GM12878 (cell line): ENCODE results near the gene GCNT4. TPM values are rescaled to one million over a fixed set of nuclear protein-coding genes. Genes with fewer than 3 reads are reported as not detected.

Experiments
- ATAC-seq: fragments of 200-7000 bp; cut with Tn5 transposase; 3 replicates; pipeline ENCODE4 v1.9.1; 2020; ENCODE audit warnings: mild to moderate bottlenecking, moderate library complexity
- BruUV-seq: library from RNA; stranded (reverse); fragments of 400-500 nt; replicated peaks from 2 replicates; lab custom pipeline; 2021; lab: Mats Ljungman, UMichigan
- CTCF ChIA-PET: fragments of 300-600 bp; sonication (Branson Sonifier 250); formaldehyde crosslinking; extraction: SDS; loops from one replicate; lab custom pipeline; 2021; ENCODE audit warnings: inconsistent platforms; lab: Yijun Ruan, JAX
- POLR2A ChIA-PET: fragments of 350-600 bp; formaldehyde crosslinking; extraction: SDS; loops from one replicate; lab custom pipeline; 2021; ENCODE audit warnings: inconsistent platforms; lab: Charles Lee
- RAD21 ChIA-PET: fragments of 300-600 bp; sonication (Branson Sonifier 250); formaldehyde crosslinking; loops from one replicate; lab custom pipeline; 2023; ENCODE audit warnings: antibody characterized with exemption; ENCODE audit not compliant: unreplicated experiment; lab: Charles Lee
- SMC1A ChIA-PET: fragments of 300-600 bp; sonication (Branson Sonifier 250); formaldehyde crosslinking; loops from one replicate; lab custom pipeline; 2023; ENCODE audit not compliant: unreplicated experiment, uncharacterized antibody; lab: Charles Lee
- DNase-seq: peaks from one replicate; pipeline ENCODE4 v3.0.0-alpha.2; 2011; ENCODE audit warnings: low read depth, low spot score
- FAIRE-seq: peaks from 3 replicates; lab custom pipeline; 2011; peaks lifted over from hg19 to GRCh38; lab: Jason Lieb, UNC
- H2AFZ ChIP-seq: 2 replicates; pipeline ENCODE4 v1.6.0; 2011; ENCODE audit warnings: low read depth, low read length, control low read depth; ENCODE audit not compliant: control insufficient read depth
- H3K27ac ChIP-seq: 2 replicates; pipeline ENCODE4 v1.5.1; 2011; ENCODE audit warnings: control low read depth; ENCODE audit not compliant: control insufficient read depth, insufficient read depth
- H3K27me3 ChIP-seq, 2 experiments: replicated peaks in 1 of 2; 2 replicates each; pipeline versions ENCODE4 v1.6.0 to v1.6.1; 2011; ENCODE audit warnings: low read length in 1 of 2; ENCODE audit not compliant: control insufficient read depth in 2 of 2, insufficient read depth in 2 of 2
- H3K36me3 ChIP-seq, 2 experiments: 2 replicates each; pipeline ENCODE4 v1.5.1; 2011; ENCODE audit warnings: low read length in 1 of 2; ENCODE audit not compliant: control insufficient read depth in 2 of 2, insufficient read depth in 2 of 2
- H3K4me1 ChIP-seq: 2 replicates; pipeline ENCODE4 v1.6.1; 2011; ENCODE audit warnings: mild to moderate bottlenecking, low read length, moderate library complexity, mixed read lengths; ENCODE audit not compliant: control insufficient read depth, insufficient read depth
- H3K4me2 ChIP-seq: 2 replicates; pipeline ENCODE4 v1.6.0; 2011; ENCODE audit warnings: control low read depth; ENCODE audit not compliant: control insufficient read depth, insufficient read depth
- H3K4me3 ChIP-seq: fragments of 200-600 bp; sonication (generic); 2 replicates; pipeline ENCODE4 v1.5.1; 2016
- H3K79me2 ChIP-seq: 2 replicates; pipeline ENCODE4 v1.6.0; 2011; ENCODE audit warnings: low read length; ENCODE audit not compliant: control insufficient read depth, insufficient read depth
- H3K9ac ChIP-seq: 2 replicates; pipeline ENCODE4 v1.8.0; 2011; ENCODE audit warnings: low read length, control low read depth, mixed read lengths; ENCODE audit not compliant: control insufficient read depth, insufficient read depth
- H3K9me3 ChIP-seq: replicated peaks from 3 replicates; pipeline ENCODE4 v1.5.1; 2011; ENCODE audit warnings: mild to moderate bottlenecking, low read length; ENCODE audit not compliant: control insufficient read depth, insufficient read depth
- H4K20me1 ChIP-seq: 2 replicates; pipeline ENCODE4 v1.6.0; 2011; ENCODE audit not compliant: control insufficient read depth, insufficient read depth
- BRCA1 ChIP-seq: IDR thresholded peaks from 2 replicates; pipeline ENCODE4 v1.6.1; 2011; ENCODE audit warnings: low read depth, low read length, improper control_type of control experiment
- MTA3 ChIP-seq: IDR thresholded peaks from 2 replicates; pipeline ENCODE4 v1.6.1; 2012; ENCODE audit warnings: low read length, inconsistent platforms, borderline replicate concordance
- MXI1 ChIP-seq: fragments of 150-350 bp; IDR thresholded peaks from 2 replicates; pipeline ENCODE4 v1.6.1; 2011; ENCODE audit warnings: low read depth, mild to moderate bottlenecking, inconsistent platforms, low read length, improper control_type of control experiment
- MYC ChIP-seq: IDR thresholded peaks from 2 replicates; pipeline ENCODE4 v1.6.1; 2011; ENCODE audit warnings: mild to moderate bottlenecking, low read length, moderate library complexity, inconsistent platforms; ENCODE audit not compliant: insufficient read depth, insufficient replicate concordance, insufficient read length, severe bottlenecking
- NFXL1 ChIP-seq: fragments of 450-650 bp; IDR thresholded peaks from 2 replicates; pipeline ENCODE4 v1.6.1; 2017; ENCODE audit warnings: antibody characterized with exemption, mild to moderate bottlenecking, borderline replicate concordance
- NFYA ChIP-seq: IDR thresholded peaks from 2 replicates; pipeline ENCODE4 v1.6.1; 2011; ENCODE audit warnings: low read depth, mild to moderate bottlenecking, low read length, improper control_type of control experiment, borderline replicate concordance
- POLR2A ChIP-seq: IDR thresholded peaks from 2 replicates; pipeline ENCODE4 v1.6.1; 2011; ENCODE audit warnings: low read depth, mild to moderate bottlenecking, low read length
- POLR2AphosphoS5 ChIP-seq: IDR thresholded peaks from 2 replicates; pipeline ENCODE4 v1.6.1; 2011; ENCODE audit warnings: mild to moderate bottlenecking, low read length, inconsistent platforms
- YY1 ChIP-seq: IDR thresholded peaks from 2 replicates; pipeline ENCODE4 v1.6.1; 2011; ENCODE audit warnings: low read depth, mild to moderate bottlenecking, low read length
- ZNF384 ChIP-seq: IDR thresholded peaks from 2 replicates; pipeline ENCODE4 v1.6.1; 2012; ENCODE audit warnings: low read depth, mild to moderate bottlenecking, low read length, improper control_type of control experiment, borderline replicate concordance
- whole genome bisulfite sequencing: methylation state at CpG from one replicate; pipeline ENCODE4 v1.1.6; 2016; ENCODE audit warnings: low lambda C conversion rate; ENCODE audit not compliant: insufficient replicate concordance, insufficient coverage; ENCODE audit errors: missing lambda C conversion rate; 5-methylcytosine and 5-hydroxymethylcytosine counted together
- in situ Hi-C: fragments of 300-500 bp; cut with MboI; formaldehyde crosslinking; loops from 9 replicates; pipeline ENCODE4 v1.14.3; 2018; ENCODE audit warnings: mixed read lengths
- intact Hi-C: fragments of 100-400 bp; cut with micrococcal nuclease; formaldehyde crosslinking; loops from one replicate; pipeline ENCODE4 v1.14.2; 2022; ENCODE audit not compliant: unreplicated experiment
- polyA plus RNA-seq, 11 experiments: library from polyadenylated mRNA; depleted of rRNA in 4 of 11; unstranded in 6 of 11; stranded (reverse) in 5 of 11; fragments of >200 nt; fragmentation: Nextera tagmentation in 4 of 11; fragmentation: Illumina TruSeq in 1 of 11; extraction: Ambion mirVana in 4 of 11; extraction: Trizol in 1 of 11; gene quantifications; 1 replicate in 1 of 11; 2 replicates in 10 of 11; pipeline versions ENCODE4 v1.2.1 to v1.2.3, GENCODE V29; 2011 to 2016; ENCODE audit warnings: inconsistent platforms in 2 of 11, missing spikeins in 2 of 11, low read depth in 1 of 11
- total RNA-seq, 4 experiments: library from RNA; depleted of rRNA in 3 of 4; stranded (reverse); fragments of >200 nt in 3 of 4; fragmentation: Illumina TruSeq in 1 of 4; extraction: Trizol in 1 of 4; gene quantifications; 2 replicates each; pipeline versions ENCODE4 v1.2.1 to v1.2.3, GENCODE V29; 2013 to 2021
- TF ChIP-seq, protein P1 (sequence below): fragments of 450-650 bp; IDR thresholded peaks from 2 replicates; pipeline ENCODE4 v1.6.1; 2018; ENCODE audit warnings: mild to moderate bottlenecking, low read depth, moderate library complexity; ENCODE audit not compliant: partially characterized antibody

GCNT4 gene
- total and polyA plus RNA-seq, 10 of the 15 experiments (the other 5 are each of a cell fraction or from before 2014, with no cell fraction given) = 0.03 to 0.04 TPM; not detected in 8

DNA sequence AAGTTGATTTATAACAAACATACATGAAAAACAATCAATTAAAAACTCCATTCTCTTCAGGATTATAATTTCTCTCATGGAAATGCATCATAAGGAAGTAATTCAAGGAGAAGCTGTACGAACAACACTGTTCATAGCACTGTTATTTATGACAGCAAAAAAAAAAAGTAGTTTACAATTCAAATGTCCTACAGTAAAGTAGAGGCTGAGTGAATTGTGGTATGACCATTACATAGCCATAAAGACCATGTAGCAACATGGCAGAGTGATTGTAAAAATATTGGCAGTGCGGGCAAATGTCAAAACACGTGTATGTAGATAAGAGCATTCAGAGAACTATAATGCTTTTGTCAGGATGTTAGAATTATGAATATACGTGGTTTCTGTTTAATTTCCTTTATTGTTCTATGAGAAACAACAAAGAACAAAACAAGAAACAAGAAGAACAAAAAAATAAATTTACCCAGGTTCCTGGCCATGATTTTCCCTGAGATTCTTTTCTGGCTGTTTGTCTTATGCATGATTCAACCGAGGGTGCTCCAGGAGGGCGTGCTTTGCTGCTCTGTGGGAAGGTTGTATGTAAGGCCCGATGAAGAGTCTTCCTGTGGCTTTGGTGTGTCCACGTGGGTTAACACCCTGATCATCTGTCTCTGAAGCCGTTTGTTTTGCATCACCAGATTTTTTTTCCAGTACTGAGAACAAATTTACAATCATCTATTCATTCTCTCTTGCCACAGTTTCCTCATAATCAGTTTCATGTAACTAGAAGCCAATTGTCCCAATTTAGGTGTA, 28.8 kb downstream of the GCNT4 start (continued):
- TF ChIP-seq NFYA (no peak), NFXL1 (no peak), BRCA1 (no peak), MYC (no peak), ZNF384 (no peak), YY1 (no peak), MXI1 (no peak), POLR2AphosphoS5 (no peak), MTA3 (no peak)

DNA sequence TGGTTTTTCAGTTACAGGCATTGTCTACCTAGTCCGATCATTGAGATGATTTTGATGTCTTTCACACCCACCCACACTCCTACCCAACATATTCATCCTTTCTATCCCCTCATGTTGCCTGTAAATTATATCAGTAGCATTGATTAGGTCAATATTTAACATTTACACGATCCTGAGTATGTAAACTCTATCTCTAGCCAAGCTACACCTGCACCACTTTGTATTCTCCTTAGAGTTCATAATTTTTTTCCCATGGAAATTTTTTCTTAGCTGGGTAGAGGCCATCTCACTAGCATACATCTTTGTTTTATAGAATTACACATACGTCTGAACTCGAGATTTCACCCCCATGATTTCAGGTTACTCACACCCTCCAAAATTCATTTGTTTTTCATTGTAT, 30.6 kb downstream of the GCNT4 start:
- BruUV-seq = no TSS peak
- Histone ChIP-seq H3K9ac (no peak overlapping the region), H2AFZ (no peak overlapping the region), H3K4me1 (no peaks in the 10 kb centered on the region), H3K9me3 (no peaks in the 10 kb centered on the region; the same call in 2 of the 3 replicates), H3K27ac (no peak overlapping the region), H4K20me1 (no peaks in the 10 kb centered on the region), H3K4me3 (no peak overlapping the region), H3K79me2 (no peaks in the 10 kb centered on the region), H3K36me3 (no peaks in the 10 kb centered on the region), H3K27me3 (no peaks in the 10 kb centered on the region), H3K4me2 (no peak overlapping the region)
- no peak for ATAC-seq
- CTCF ChIA-PET = interaction anchor here (1.1 kb wide), 1 partner anchor 52 kb away, joined by 4 read pairs; no protein-coding TSS in a partner anchor
- no peak for DNase-seq
- no peak for FAIRE-seq
- WGBS = 14% methylated on average over 4 of the region's 4 CpGs
- POLR2A ChIA-PET = no interaction called here
- RAD21 ChIA-PET = no interaction called here
- in situ Hi-C loops = no loop called here
- TF ChIP-seq, protein P1, sequence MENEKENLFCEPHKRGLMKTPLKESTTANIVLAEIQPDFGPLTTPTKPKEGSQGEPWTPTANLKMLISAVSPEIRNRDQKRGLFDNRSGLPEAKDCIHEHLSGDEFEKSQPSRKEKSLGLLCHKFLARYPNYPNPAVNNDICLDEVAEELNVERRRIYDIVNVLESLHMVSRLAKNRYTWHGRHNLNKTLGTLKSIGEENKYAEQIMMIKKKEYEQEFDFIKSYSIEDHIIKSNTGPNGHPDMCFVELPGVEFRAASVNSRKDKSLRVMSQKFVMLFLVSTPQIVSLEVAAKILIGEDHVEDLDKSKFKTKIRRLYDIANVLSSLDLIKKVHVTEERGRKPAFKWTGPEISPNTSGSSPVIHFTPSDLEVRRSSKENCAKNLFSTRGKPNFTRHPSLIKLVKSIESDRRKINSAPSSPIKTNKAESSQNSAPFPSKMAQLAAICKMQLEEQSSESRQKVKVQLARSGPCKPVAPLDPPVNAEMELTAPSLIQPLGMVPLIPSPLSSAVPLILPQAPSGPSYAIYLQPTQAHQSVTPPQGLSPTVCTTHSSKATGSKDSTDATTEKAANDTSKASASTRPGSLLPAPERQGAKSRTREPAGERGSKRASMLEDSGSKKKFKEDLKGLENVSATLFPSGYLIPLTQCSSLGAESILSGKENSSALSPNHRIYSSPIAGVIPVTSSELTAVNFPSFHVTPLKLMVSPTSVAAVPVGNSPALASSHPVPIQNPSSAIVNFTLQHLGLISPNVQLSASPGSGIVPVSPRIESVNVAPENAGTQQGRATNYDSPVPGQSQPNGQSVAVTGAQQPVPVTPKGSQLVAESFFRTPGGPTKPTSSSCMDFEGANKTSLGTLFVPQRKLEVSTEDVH = no peak
- no peak for TF ChIP-seq POLR2A
- SMC1A ChIA-PET = no interaction called here
- intact Hi-C loops = no loop called here
